WERI-Rb-1 (cell line): ENCODE data around the gene LIMS1.

ENCODE experiments used
- DNase-seq: peaks from one replicate; pipeline ENCODE4 v3.0.0-alpha.2; 2020
- H3K27ac ChIP-seq: fragments of 250-450 bp; sonication (Bioruptor Pico); 2 replicates; pipeline ENCODE4 v1.5.1; 2020; ENCODE audit warnings: mild to moderate bottlenecking, moderate library complexity
- H3K27me3 ChIP-seq: fragments of 250-450 bp; sonication (Bioruptor Pico); 2 replicates; pipeline ENCODE4 v1.5.1; 2021; ENCODE audit warnings: mild to moderate bottlenecking, low read depth, moderate library complexity; ENCODE audit not compliant: insufficient read depth, severe bottlenecking
- H3K36me3 ChIP-seq: fragments of 250-450 bp; sonication (Bioruptor Pico); 2 replicates; pipeline ENCODE4 v1.5.1; 2020; ENCODE audit warnings: mild to moderate bottlenecking, moderate library complexity
- H3K4me3 ChIP-seq: 2 replicates; pipeline ENCODE4 v1.5.1; 2011; ENCODE audit warnings: low read depth, mild to moderate bottlenecking, control low read depth, low read length
- H3K9me3 ChIP-seq: fragments of 250-450 bp; sonication (Bioruptor Pico); 2 replicates; pipeline ENCODE4 v1.5.1; 2021; ENCODE audit warnings: mild to moderate bottlenecking, moderate library complexity; ENCODE audit not compliant: severe bottlenecking
- CTCF ChIP-seq: IDR thresholded peaks from 2 replicates; pipeline ENCODE4 v1.5.1; 2011; ENCODE audit warnings: low read depth, mild to moderate bottlenecking, control low read depth, inconsistent platforms, low read length

LIMS1 gene

GRCh38 chr2:108538000-108538625 lies 3.8 kb downstream of the LIMS1 start:
- no peak for DNase-seq
- no peak overlapping the region for H3K27ac ChIP-seq
- TF ChIP-seq CTCF: no peak

GRCh38 chr2:108541451-108541850 lies 7.2 kb downstream of the LIMS1 start:
- H3K27ac ChIP-seq: no peak overlapping the region
- no peak overlapping the region for H3K4me3 ChIP-seq
- TF ChIP-seq CTCF: no peak
- no peak for DNase-seq
- peaks cover 10% of the 10 kb centered on the region for H3K36me3 ChIP-seq
- no peaks in the 10 kb centered on the region for H3K27me3 ChIP-seq
- H3K9me3 ChIP-seq: no peaks in the 10 kb centered on the region

More at GRCh38 chr2:108538000-108538625, 3.8 kb downstream of the LIMS1 start:
- H3K9me3 ChIP-seq: no peaks in the 10 kb centered on the region
- peaks cover 14% of the 10 kb centered on the region for H3K36me3 ChIP-seq
- H3K4me3 ChIP-seq: no peak overlapping the region
- no peaks in the 10 kb centered on the region for H3K27me3 ChIP-seq

GRCh38 chr2:108542071-108542470 lies 7.8 kb downstream of the LIMS1 start:
- Histone ChIP-seq H3K27me3 (no peaks in the 10 kb centered on the region), H3K9me3 (no peaks in the 10 kb centered on the region), H3K4me3 (no peak overlapping the region), H3K27ac (no peak overlapping the region), H3K36me3 (peaks cover 10% of the 10 kb centered on the region)
- TF ChIP-seq CTCF: no peak
- no peak for DNase-seq

GRCh38 chr2:108547606-108548005 lies 13.3 kb downstream of the LIMS1 start:
- no peak for DNase-seq
- no peak for TF ChIP-seq CTCF
- Histone ChIP-seq H3K36me3 (peaks cover 2% of the 10 kb centered on the region; the same call in 1 of the 2 replicates), H3K9me3 (no peaks in the 10 kb centered on the region), H3K27me3 (no peaks in the 10 kb centered on the region), H3K27ac (no peak overlapping the region), H3K4me3 (no peak overlapping the region)

- no peaks in the 10 kb centered on the region for H3K36me3 ChIP-seq
- H3K9me3 ChIP-seq: no peaks in the 10 kb centered on the region
- no peak overlapping the region for H3K27ac ChIP-seq
- no peak for TF ChIP-seq CTCF
- H3K27me3 ChIP-seq: no peaks in the 10 kb centered on the region
- H3K4me3 ChIP-seq: no peak overlapping the region
- no peak for DNase-seq
These were observed 14.1 kb downstream of the LIMS1 start for GRCh38 chr2:108548208-108549003.
